CMK (cell line): ENCODE data around the gene FBXO33.
"Not testable (repeated sequence)": the region's sequence is repeated elsewhere in the genome, so short reads cannot be mapped to it uniquely, and the experiment has no call there.

Experiments used
- DNase-seq: peaks from one replicate; pipeline ENCODE4 v3.0.0-alpha.2; 2010; ENCODE audit warnings: low read depth

Gene FBXO33

GRCh38 chr14:39369029-39369428 is 63.2 kb downstream of the FBXO33 start:
- DNase-seq = no peak

GRCh38 chr14:39368261-39368959 is 63.8 kb downstream of the FBXO33 start:
- DNase-seq = no peak

GRCh38 chr14:39367387-39367751 is 64.9 kb downstream of the FBXO33 start:
- DNase-seq = no peak

GRCh38 chr14:39366460-39367386 is 65.5 kb downstream of the FBXO33 start:
- DNase-seq = no peak

GRCh38 chr14:39365354-39365753 is 66.9 kb downstream of the FBXO33 start:
- no peak for DNase-seq

GRCh38 chr14:39364509-39364908 is 67.7 kb downstream of the FBXO33 start:
- DNase-seq = no peak

GRCh38 chr14:39361556-39361955 is 70.7 kb downstream of the FBXO33 start:
- DNase-seq = not testable (repeated sequence)

- no peak for DNase-seq
Observed at GRCh38 chr14:39360316-39360715, 71.9 kb downstream of the FBXO33 start.

GRCh38 chr14:39359069-39359468 is 73.2 kb downstream of the FBXO33 start:
- DNase-seq = not testable (repeated sequence)

GRCh38 chr14:39351708-39352107 is 80.5 kb downstream of the FBXO33 start:
- no peak for DNase-seq

- no peak for DNase-seq
Observed at GRCh38 chr14:39350866-39351265, 81.4 kb downstream of the FBXO33 start.
